Activated CD4-positive, alpha-beta T cell treated with anti-CD3 and anti-CD28 coated beads, Interleukin-2, amount 50 U/mL, for 24 hours (primary cell): ENCODE results near the gene CXCL5.
"Not testable (repeated sequence)": the region's sequence is repeated elsewhere in the genome, so short reads cannot be mapped to it uniquely, and the experiment has no call there.

Experiments used
- DNase-seq, 2 donors: peaks; one replicate each; pipeline ENCODE4 v3.0.0-alpha.2; 2020; ENCODE audit warnings: low read depth in 1 of 2, low spot score in 1 of 2

The CXCL5 gene

DNA sequence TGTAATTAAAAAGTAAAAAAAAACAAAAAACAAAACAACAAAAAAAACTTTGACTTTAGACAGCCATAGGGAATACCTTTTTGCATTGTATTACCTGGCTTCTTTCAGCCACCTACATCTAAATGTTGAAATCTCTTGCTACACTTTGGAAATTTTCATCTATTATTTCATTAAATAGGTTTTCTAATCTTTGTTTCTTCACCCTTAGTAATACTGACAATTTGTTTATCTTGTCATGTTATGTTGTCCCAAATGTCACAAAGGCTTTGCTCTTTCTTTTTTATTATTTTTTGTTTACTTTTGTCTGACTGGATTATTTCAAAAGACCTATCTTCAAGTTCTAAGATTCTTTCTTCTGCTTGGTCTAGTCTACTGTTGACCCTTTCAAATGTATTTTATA is 24.1 kb downstream of the CXCL5 start:
- no peak for DNase-seq

DNA sequence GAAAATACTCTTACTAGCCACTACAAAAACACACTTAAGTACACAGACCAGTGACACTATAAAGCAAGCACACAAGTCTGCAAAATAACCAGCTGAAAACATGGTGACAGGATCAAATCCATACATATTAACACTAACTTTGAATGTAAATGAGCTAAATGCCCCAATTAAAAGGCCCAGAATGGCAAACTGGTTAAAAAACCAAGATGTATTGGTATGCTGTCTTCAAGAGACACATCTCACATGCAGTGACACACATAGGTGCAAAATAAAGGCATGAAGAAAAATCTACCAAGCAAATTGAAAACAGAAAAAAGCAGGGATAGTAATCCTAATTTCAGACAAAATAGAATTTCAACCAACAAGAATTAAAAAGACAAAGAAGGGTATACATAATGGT is 27.5 kb downstream of the CXCL5 start:
- DNase-seq, result no peak

DNA sequence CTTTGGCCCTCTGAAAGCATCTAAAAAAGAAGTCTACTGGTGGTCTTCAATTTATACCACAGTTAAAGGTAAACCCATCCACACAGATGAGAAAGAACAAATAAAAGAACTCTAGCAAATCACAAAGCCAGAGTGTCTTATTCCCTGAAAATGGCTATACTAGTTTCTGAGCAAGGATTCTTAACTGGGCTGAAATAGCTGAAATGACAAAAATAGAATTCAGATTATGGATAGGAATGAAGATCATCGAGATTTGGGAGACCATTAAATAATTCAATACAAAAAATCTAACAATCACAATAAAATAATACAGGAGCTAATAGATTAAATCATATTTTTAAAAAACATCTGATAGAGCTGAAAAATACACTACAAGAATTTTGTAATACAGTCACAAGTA is 28.5 kb downstream of the CXCL5 start:
- no peak for DNase-seq

DNA sequence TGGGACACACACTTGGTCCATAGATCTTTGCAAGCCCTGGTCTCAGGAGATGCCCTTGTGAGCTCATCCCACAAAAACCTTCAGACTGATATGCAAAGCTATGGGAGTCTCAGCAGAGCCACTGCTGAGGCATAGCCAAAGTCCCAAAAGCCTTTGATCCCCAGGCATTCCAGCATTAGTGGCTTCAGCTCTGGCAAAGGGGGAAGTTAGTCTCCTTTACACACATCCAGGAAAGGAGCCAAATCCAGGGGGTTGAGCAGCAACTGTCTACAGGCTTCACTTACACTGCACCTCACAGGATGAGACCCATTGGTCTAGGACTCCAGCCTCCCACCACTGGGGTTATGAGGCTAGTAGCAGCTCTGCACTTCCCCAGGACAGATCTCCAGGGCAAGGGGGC is 30.6 kb downstream of the CXCL5 start:
- DNase-seq, result no peak

DNA sequence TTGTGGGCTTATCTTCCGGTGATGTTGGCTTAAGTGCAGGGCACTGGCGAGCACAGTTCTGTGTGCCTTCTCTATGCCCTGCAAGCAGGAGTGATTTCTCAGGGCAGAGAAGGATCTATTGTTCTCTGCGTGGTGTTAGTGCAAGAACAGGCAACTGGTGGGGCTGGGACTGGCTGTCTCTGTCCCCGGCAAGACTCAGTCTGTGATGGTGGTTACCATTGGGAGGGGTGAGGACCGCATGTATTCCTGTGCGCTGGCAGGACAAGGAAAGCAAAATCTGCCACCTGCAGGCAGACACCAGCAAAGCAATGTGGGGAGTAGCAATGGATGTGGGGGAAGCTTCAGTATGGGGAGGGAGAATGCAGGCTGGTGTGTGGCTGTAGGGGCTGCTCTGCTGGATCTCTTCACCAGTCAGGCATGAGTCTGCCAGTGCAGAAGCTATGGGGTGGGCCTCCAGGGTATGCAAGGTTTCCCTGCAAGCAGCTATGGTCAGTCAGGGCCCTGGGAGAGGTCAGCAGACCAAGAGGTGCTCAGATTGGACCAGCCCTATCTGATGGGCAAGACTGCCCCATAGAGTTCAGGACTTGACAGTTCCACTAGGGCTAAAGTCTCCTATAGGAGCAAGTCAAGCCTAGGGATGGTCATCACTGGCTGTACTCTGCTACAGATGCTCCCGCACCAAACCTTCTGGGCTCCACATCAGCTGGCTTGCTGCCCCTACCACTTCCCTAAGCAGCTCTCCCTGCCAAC is 33.4 kb downstream of the CXCL5 start:
- DNase-seq, result no peak

DNA sequence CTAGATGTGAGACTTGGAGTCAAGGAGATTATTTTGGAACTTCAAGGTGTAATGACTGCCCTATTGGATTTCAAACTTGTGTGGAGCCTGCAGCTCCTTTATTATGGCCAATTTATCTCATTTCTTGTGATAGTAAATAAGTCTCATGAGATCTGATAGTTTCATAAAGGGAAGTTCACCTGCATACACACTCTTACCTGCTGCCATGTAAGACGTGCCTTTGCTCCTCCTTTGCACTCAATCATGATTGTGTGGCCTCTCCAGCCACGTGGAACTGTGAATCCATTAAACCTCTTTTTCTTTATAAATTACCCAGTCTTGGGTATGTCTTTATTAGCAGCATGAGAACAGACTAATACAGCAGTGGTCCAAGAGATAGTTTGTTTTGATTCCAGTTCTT is 35.8 kb downstream of the CXCL5 start:
- DNase-seq, result no peak

DNA sequence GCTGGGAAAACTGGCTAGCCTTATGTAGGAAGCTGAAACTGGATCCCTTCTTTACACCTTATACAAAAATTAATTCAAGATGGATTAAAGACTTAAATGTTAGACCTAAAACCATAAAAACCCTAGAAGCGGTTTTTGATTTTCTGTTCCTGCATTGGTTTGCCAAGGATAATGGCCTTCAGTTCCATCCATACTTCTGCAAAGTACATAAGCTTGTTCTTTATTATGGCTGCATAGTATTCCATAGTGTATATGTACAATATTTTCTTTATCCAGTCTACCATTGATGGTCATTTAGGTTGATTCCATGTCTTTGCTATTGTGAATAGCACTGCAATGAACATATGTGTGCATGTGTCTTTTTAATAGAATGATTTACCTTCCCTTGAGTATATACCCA is 39.4 kb downstream of the CXCL5 start:
- not testable (repeated sequence) for DNase-seq

DNA sequence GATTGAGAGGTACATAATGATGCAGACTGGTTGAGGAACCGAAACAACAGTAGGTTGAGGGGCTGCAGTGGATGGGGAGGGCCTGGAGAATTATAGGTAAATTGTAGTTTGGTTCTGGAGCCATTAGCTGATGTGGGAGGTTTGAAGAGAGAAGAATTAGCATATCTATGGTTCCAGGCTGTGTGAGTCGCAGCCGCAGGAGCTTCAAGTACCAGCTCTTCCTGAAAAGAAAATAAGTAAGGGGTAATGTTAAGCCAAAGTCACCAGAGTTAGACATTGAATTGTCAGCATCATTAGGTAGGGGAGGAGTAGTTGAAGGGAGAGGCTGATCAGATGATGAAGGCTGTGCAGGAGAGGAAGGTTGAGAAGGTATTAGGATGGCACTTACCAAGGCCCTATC is 46.1 kb downstream of the CXCL5 start:
- DNase-seq, result no peak

DNA sequence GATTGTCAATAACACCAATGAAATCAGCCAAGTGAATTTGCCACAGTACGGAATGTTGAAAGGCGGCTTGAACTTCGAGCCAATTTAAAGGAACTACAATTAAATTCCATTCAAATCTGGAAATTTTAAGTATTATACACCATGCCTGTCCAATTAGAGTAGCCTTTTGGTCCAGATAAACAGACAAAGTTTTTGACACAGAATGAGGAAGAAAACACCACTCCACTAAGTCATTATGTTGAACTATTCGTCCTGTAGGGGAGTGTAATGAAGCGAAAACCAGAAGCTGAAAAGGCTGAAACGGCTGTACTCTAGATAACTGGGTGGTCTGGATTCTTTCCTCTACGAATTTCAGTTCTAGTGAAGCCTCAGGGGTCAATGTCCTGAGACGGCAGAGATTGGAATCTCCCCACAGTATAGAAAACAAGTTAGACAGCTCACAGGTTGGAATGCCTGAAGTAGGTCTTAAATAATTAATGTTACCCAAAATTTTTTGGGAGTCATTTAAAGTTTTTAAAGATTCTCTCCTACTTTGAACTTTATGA is 48.0 kb downstream of the CXCL5 start:
- not testable (repeated sequence) for DNase-seq

DNA sequence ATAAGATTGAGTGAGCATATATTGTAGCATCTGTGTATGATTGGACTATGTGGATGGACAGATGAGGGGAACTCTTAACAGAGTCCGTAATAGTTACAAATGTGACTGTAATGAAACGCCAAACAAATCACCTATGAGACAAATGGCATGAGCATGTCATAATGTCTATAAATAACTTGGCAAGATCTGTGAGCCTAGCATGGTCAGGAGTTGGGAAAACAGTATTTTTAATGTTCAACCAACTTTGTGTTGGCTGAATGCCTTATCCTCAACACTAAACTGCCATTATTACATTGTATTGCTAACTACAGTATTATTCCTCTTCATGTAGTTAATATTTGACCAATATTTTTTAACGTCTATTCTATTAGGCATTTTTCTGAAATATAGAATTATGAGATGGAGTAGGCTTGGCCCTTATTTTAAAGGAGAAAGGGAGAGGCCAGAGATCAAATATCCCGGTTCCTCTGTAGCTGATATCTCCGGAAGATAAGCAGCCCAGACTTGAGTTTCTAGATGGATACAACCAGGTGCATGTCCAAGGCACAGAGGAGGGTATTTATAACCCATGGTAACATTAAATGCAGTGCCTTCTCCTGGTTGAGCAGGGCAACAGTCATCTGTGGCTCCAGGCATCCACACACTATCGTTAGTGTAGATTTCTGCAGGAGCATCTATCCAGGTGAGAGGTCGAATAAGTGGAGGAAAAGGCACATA is 49.3 kb downstream of the CXCL5 start:
- no peak for DNase-seq

DNA sequence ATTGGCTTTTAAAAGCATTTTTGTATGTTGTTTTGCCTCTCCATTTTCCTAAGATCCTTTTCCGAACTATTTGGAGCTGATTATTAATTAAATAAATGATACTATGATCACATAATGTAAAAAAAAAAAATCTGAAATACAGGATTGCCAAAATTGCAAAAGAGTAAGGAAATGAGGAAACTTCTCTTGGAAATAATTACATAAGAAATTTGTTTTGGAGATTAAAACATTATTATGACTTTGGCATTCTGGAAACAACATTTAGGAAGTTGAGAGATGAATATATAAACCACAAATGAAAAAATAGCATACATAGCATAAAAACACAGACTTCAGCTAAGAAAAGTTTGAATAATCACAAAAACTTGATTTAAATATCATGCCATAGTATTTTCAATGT is 50.2 kb downstream of the CXCL5 start:
- no peak for DNase-seq

DNA sequence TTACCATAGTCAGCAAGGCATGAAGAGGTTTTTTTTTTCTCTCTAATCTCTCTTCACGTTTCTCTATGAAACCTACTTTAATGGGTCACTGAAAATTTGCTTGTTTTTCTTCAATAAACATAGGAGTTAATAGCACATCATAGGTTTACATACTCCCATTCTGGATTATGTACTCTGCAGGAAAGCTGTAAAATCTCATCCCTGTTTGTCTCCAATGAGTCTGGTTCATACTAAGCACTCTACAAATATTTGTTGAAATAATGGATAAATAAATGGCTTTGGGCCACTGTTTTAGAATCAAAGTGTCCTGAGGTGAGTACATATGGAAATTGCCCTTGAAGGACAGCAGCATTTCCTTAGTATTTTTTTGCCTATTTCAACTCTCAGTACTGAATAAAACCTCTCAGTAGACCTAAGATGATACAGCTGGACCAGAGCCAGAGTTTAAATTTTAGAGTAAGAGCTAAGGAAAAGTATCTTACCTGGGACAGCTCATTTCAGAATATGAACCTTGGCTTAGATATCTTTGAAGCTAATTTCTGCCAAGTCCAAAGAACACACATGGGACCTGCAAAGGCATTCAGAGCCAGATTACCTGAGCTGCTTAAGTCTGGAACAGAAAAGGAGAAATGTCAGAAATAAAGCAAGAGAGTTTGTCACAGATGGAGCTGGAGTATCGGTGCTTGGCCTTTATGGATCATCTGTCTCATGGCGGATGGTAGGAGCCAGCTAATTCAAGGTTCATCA is 51.1 kb downstream of the CXCL5 start:
- DNase-seq, result no peak

DNA sequence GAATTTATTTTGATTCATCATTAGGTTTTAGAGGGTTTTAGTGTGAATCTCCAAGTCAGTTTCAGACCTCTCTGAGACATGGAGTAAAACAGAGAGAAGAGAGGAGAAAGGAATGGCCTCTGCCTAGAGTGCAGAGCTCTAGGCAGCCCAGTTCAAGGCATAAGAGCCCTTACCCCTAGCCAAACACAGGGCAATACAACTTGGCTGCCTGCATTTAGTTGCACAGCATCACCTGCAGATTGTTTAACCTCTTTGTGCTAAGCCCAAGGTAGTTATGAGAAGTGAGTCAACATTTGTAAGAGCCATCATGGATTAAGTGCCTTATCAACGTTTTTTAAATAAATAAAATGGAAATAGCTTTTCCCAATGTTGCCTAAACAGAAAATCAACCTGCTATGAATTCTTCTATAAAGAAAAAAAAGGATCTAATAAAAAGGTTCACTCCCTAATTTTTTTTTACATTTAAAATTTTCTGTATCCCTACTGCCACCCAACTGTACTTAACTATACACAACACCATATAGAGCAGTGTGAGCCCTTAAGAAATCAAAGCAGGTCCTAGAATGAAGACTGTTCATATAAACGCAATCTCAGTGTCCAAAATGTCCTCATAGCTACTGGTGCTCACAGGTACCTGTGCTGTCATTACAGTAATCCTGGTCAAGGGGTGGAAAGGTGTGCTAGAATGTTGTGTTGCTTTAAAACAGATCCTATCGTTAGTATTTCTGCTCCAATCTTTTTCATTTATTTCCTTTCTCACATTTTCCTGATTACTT is 52.6 kb downstream of the CXCL5 start:
- no peak for DNase-seq
